ENCODE results near the gene FBXO11. TPM values are rescaled to one million over a fixed set of nuclear protein-coding genes. Genes with fewer than 3 reads are reported as not detected.

FBXO11 gene
- total RNA-seq, 1 experiment from 2014 or later = 43.8 TPM

GRCh38 chr2:47833516-47833968 is 72.8 kb downstream of the FBXO11 start (continued):
- TF ChIP-seq ZNF263 (CRISPR knock-in tag; IDR thresholded peaks at IDR 0.05; ENCODE audit: low read depth) = no peak
- TF ChIP-seq SOX15 (CRISPR knock-in tag; IDR thresholded peaks at IDR 0.05) = no peak
- no peak for TF ChIP-seq SMAD4 (CRISPR knock-in tag; IDR thresholded peaks at IDR 0.05)
- no peak for TF ChIP-seq EMX1 (CRISPR knock-in tag; IDR thresholded peaks at IDR 0.05)
- TF ChIP-seq ZNF121 (CRISPR knock-in tag; IDR thresholded peaks at IDR 0.05) = no peak

GRCh38 chr2:47822518-47822917 is 83.8 kb downstream of the FBXO11 start:
- Mint-ChIP-seq H3K27ac (no peak overlapping the region), H3K4me1 (no peaks in the 10 kb centered on the region), H3K36me3 (peaks cover 63% of the 10 kb centered on the region), H3K27me3 (ENCODE audit: low read depth) (no peaks in the 10 kb centered on the region), H3K4me3 (no peak overlapping the region), H3K9me3 (no peaks in the 10 kb centered on the region)
- POLR2A ChIA-PET = no interaction called here
- CTCF ChIA-PET = no interaction called here
- ATAC-seq = no peak
- TF ChIP-seq ATF1 (CRISPR knock-in tag; IDR thresholded peaks at IDR 0.05) (no peak), CREM (CRISPR knock-in tag; IDR thresholded peaks at IDR 0.05) (no peak)
- DNase-seq (ENCODE audit: low spot score) = no peak

GRCh38 chr2:47819834-47820233 is 86.5 kb downstream of the FBXO11 start:
- POLR2A ChIA-PET = no interaction called here
- Mint-ChIP-seq H3K4me3 (no peak overlapping the region), H3K27ac (no peak overlapping the region), H3K9me3 (no peaks in the 10 kb centered on the region), H3K36me3 (peaks cover 72% of the 10 kb centered on the region), H3K27me3 (ENCODE audit: low read depth) (no peaks in the 10 kb centered on the region), H3K4me1 (no peaks in the 10 kb centered on the region)
- CTCF ChIA-PET = no interaction called here
- DNase-seq (ENCODE audit: low spot score) (no peak), ATAC-seq (no peak)
- no peak for TF ChIP-seq FOXK1 (CRISPR knock-in tag; IDR thresholded peaks at IDR 0.05)
- TF ChIP-seq ZNF671 (CRISPR knock-in tag; IDR thresholded peaks at IDR 0.05) = no peak
- TF ChIP-seq ARID4B (CRISPR knock-in tag; IDR thresholded peaks at IDR 0.05; ENCODE audit: borderline replicate concordance) = no peak
- no peak for TF ChIP-seq CBFB (CRISPR knock-in tag; IDR thresholded peaks at IDR 0.05; ENCODE audit: low read depth)
- TF ChIP-seq ZNF317 (CRISPR knock-in tag; IDR thresholded peaks at IDR 0.05; ENCODE audit: borderline replicate concordance, low read depth) = no peak
- no peak for TF ChIP-seq ZMAT4 (CRISPR knock-in tag; IDR thresholded peaks at IDR 0.05)
- TF ChIP-seq CDX4 (CRISPR knock-in tag; IDR thresholded peaks at IDR 0.05; ENCODE audit: borderline replicate concordance) = no peak
- no peak for TF ChIP-seq ZNF512 (CRISPR knock-in tag; IDR thresholded peaks at IDR 0.05; ENCODE audit: borderline replicate concordance)
- TF ChIP-seq ESRRA (CRISPR knock-in tag; IDR thresholded peaks at IDR 0.05; ENCODE audit: borderline replicate concordance) = no peak
